DMS153 treated with DMSO at 0.1 percent for 48 hours (cell line): Measurements from ENCODE around the gene CRISP3.

Experiments used
- DNase-seq: peaks from one replicate; lab custom pipeline; 2025; ENCODE audit not compliant: unreplicated experiment; lab: John Stamatoyannopoulos, UW

Gene CRISP3

GRCh38 chr6:49692534-49692933 lies 51.7 kb downstream of the CRISP3 start:
- no peak for DNase-seq
